GM19328 (cell line): ENCODE measurements around the gene SPI1.

Source experiments
- ATAC-seq: cut with Tn5 transposase; IDR thresholded peaks from one replicate; pipeline ENCODE4 v1.9.1; 2021; ENCODE audit warnings: mild to moderate bottlenecking, moderate library complexity; ENCODE audit not compliant: unreplicated experiment

Gene SPI1

GRCh38 chr11:47360341-47360740, 18.0 kb downstream of the SPI1 start:
- no peak for ATAC-seq

DNA sequence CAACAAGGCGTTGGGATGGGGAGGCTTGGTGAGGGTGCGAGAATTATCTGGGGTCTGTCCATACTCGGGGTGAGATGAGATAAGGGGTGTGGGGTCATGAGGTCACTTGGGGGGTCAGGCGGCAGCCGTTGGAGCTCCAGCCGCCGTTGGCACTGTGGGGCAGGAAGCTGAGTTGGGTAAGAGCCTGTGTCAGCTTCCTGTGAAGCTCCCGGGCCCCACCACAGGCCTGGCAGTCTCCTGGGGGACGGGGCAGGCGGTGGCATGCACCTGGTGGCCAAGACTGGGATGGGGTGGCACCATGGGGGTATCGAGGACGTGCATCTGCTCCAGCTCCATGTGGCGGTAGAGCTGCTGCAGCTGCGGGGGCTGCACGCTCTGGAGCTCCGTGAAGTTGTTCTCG, 18.8 kb downstream of the SPI1 start:
- ATAC-seq: no peak

DNA sequence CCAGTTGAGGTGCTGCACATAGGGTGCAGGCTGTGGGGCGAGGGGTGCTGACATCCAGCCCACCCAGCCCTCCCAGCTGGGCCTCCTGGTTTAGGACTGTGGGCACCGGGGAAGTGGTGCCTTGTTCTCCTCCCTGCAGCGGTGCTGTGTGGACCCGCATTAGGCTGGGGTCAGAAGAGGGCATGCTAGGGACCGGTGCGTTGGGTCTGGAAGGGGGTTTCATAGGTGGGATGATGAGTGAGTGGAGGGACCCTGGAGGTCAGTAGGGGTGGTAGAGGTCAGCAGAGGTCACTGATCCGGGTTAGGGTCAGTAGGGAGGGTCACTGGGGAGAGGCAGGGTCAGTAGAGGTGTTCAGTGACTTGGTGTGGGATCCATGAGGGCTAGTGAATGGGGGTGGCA, 19.2 kb downstream of the SPI1 start:
- no peak for ATAC-seq

DNA sequence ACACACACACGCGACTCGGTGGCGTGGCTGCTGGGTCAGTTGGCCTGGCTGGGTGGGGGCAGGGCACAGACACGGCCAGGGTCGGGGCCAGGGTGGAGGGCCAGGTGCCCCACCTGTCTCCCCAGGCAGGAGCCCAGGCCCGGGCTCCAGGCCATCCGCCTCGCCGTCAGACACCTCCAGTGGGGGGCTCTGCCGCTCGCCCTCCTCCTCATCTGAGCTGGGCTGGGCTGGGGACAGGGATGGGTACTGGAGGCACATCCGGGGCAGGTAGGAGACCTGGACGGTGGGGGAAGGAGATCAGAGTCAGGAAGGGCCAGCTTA, 19.7 kb downstream of the SPI1 start:
- no peak for ATAC-seq

- no peak for ATAC-seq
These were observed 20.2 kb downstream of the SPI1 start for GRCh38 chr11:47357985-47358730.

DNA sequence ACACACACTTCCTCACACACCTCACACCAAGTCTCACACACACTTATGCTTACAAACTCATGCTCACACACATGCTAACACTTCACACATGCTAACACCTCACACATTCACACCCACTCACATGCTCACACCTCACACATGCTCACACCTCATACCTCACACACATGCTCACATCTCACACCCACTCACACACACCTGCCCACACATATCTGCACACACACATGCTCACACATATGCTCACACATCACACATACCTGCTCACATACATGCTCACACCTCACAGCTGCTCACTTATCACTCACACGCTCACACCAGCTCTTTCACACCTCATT, 21.4 kb downstream of the SPI1 start:
- no peak for ATAC-seq

GRCh38 chr11:47356129-47356997, 22.0 kb downstream of the SPI1 start:
- ATAC-seq: no peak

DNA sequence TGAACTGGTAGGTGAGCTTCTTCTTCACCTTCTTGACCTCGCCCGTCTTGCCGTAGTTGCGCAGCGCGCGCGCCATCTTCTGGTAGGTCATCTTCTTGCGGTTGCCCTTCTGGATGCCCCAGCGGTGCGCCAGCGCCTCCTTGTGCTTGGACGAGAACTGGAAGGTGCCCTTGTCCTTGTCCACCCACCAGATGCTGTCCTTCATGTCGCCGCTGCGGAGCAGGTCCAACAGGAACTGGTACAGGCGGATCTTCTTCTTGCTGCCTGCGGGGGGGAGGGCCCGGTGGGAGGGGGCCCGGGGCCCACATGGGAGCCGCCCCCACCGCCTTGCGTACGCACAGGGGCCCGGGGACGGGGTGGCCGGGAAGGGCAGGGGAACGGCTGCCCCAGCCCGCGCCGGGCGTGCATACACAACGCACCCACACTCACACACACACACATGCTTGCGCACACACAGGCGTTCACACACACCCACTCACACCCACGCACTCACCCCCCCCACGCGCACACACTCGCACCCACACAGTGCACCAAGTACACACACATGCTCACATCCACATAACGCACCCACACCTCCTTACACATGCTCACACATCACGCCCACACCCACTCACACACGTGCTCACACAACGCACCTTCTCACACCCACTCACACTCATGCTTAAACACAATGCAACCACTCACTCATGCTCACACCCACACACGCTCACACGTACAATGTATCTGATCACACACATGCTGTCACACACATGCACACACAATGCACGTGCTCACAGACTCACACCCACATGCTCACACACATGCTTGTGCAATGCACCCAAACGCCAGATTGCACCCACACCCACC, 22.8 kb downstream of the SPI1 start:
- no peak for ATAC-seq

DNA sequence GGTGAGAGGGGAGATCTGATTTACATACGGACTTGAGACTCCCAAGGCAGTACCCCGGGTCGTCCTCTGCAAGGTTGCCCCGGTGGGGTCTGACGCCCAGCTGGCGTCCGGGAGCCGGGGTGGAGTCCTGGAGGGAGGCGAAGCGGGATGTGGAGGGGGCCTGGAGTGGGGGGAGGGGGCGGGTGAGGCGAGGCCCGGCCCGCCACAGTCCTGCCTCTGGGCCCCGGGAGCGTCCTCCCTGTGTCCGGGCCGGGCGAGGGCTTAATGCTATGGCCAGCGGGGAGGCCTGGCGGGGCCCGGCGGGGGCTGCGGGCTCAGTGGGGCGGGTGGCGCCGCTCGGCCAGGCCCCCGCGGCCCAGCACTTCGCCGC, 23.4 kb downstream of the SPI1 start:
- ATAC-seq: no peak

DNA sequence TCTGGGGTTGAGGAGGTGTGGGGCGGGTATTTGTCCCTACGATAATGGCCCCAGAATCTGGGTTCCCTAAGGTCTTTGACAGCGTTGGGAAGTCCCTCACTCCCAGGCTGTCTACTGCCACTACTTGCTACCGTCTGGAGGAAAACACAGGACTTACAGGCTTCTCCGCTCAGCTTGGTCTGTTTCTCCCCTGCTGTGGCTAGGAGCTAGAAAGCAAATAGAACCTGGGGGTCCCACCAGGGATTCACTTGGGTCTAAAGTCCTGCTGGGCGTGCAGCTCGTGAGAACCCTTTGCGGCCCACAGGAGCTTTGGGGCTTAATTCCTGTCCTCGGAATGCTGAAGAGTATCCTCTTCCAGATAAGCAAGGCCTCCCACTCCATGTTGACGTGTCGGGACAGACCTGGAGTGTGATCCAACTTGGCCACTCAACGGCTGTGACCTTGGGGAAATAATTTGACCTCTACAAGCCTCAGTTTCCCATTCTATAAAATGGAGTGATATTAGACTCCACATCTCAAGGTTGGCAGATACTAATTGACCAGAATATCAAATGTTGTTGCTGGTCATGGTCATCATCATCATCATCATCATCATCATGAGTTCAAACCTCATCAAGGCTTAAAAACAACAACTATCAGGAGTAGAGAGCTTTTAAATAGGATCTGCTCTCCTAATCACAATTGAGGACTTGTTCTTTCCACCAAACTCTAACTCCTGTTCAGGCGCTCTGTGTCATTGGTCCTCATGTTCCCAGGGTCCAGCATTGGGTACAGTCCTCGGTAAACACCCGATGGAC, 24.2 kb downstream of the SPI1 start:
- no peak for ATAC-seq

GRCh38 chr11:47352556-47352955, 25.8 kb downstream of the SPI1 start, which contains the start of gene MYBPC3:
Gene MYBPC3 (minus strand): TSS chr11:47352702. CDS start chr11:47352647, 55 bp downstream.
- no peak for ATAC-seq

DNA sequence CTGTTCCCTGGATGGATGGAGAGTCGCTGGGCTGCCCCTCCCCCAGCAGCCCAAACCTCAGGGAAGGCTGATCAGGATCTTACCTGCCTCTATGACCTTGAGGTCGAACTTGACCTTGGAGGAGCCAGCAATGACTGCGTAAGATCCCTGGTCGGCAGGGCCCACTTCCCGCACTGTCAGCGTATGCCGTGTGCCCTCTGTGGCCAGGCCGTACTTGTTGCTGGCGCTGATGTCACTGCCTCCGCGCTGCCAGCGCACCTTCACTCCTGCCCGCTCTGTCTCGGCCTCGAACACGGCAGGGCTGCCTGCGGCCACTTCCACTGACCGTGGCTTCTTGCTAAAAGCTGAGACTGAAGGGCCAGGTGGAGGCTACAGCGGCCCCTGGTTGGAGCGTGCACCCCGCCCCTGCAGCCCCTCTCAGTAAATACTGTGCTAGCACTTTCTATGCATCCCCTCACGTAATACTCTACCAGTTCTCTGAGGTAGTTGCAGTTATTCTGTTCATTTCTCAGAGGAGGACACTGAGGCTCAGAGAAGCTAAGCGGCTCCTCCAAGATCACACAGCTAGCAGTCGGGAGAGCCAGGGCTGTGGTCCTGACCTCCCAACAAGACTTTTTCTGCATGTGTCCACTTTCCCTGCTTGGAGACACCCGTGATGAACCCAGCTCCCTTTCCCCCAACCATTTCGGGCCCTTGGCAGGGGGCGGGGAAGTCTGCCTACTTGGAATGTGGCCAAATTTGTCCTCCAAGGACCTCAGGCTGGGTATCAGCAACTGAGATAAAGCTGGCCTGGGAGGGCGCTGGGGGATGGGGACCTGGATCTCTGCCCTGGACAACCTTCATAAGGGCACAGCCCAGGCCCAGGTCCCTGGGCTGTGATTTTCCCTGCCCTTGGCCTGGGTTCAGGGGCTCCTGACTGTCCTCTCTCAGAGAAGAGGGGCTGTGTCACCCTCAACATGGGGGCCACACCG, 26.9 kb downstream of the SPI1 start:
- ATAC-seq: no peak

- no peak for ATAC-seq
These were observed 28.0 kb downstream of the SPI1 start for GRCh38 chr11:47350315-47350714.

GRCh38 chr11:47349521-47350095, 28.7 kb downstream of the SPI1 start:
- ATAC-seq: no peak

GRCh38 chr11:47348859-47349258, 29.5 kb downstream of the SPI1 start:
- no peak for ATAC-seq

DNA sequence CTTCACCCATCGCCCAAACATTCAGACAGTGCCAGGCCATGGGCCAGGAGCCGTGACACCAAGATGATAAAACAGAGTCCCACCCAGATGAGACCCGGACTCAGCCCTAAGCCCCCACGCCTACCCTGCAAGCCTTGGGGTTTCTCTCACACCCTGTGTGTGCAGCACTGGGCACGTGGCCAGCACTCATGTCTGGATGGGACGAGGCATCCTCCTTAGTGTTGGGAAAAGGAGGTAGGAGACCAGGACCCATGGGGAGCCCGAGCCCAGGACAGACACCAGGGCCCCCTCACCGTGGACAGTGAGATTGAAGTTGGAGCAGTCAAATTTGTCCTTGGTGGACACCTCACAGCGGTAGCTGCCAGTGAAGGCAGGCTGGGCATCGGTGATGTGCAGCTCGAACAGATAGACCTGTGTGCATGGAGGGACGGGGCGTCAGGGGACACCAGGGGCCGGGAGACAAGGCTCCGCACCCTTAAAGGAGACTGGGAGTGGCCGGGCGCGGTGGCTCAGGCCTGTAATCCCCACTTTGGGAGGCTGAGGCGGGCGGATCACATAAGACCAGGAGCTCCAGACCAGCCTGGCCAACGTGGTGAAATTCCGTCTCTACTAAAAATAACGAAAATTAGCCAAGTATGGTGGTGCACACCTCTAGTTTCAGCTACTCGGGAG, 30.1 kb downstream of the SPI1 start:
- no peak for ATAC-seq

DNA sequence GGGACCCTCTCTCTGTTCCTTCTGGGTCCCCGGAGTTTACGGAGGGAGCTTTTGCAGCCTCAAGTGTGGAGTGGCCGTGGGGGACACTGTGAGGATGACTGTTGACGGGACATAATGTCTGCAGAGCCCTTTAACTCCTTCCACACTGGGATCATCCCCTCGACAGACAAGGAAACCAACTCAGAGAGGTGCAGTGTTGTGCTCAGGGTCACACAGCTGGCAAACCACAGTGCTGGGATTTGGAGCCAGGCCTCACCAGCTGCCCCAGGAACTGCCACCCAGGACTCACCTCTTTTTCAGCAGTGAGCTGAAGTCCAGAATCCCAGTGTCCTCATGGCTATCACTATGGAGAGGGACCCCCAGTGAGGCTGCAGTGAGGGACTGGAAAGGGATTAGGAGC, 31.2 kb downstream of the SPI1 start:
- no peak for ATAC-seq

GRCh38 chr11:47345890-47346563, 32.3 kb downstream of the SPI1 start:
- ATAC-seq: no peak
